COLO829 (cell line): Measurements from ENCODE around the gene GALNT15.

ENCODE experiments used
- DNase-seq: peaks from one replicate; pipeline ENCODE4 v3.0.0; 2012; ENCODE audit warnings: low spot score

Gene GALNT15

GRCh38 chr3:16229681-16230080 is 55.2 kb downstream of the GALNT15 start:
- no peak for DNase-seq

GRCh38 chr3:16231983-16232382 is 57.5 kb downstream of the GALNT15 start:
- no peak for DNase-seq

- no peak for DNase-seq
These were observed 59.3 kb downstream of the GALNT15 start for GRCh38 chr3:16233806-16234205.

DNA sequence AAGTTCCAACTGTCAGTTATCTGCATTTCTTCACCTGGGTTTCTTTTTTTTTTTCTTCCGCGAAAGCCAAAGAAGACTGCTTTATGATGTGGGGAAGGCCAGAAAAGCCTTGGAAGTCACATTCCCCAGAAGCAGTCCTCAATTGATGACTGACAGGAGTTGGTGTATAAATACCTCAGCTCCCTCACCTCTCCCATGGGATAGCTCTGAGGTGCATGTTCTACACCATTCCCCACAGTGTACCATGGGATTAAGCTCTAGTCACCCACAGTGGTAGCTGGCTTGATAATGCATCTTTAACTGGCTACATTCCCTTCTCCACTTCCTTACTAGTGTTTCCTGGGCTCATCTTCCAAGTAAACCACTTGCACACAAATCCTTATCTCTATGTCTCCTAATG is 59.8 kb downstream of the GALNT15 start:
- DNase-seq: no peak

- no peak for DNase-seq
These were observed 61.7 kb downstream of the GALNT15 start for GRCh38 chr3:16236030-16236639.

GRCh38 chr3:16236856-16237393 is 62.4 kb downstream of the GALNT15 start:
- no peak for DNase-seq

GRCh38 chr3:16239086-16239770 is 64.7 kb downstream of the GALNT15 start:
- DNase-seq: no peak

DNA sequence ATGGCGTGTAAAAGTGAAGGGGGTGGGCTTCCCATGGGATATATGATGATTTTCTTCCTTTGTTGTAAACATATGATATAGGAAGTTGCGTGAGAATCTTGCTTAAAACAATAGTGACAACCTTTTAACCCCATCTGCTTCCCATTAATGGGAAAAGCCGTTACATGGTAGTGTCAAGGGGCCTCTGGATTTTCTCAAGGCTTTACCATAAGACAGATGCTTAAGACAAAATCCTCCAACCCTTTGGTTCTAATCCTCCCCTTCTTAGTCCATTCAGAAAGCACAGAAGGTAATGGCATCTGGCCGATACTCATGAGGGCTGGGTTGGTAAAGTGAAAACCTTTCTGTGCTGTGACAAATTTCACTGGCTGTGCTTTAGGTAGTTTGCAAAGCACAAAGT is 65.3 kb downstream of the GALNT15 start:
- no peak for DNase-seq

GRCh38 chr3:16240229-16241023 is 65.9 kb downstream of the GALNT15 start:
- DNase-seq: peak; percentile 7

DNA sequence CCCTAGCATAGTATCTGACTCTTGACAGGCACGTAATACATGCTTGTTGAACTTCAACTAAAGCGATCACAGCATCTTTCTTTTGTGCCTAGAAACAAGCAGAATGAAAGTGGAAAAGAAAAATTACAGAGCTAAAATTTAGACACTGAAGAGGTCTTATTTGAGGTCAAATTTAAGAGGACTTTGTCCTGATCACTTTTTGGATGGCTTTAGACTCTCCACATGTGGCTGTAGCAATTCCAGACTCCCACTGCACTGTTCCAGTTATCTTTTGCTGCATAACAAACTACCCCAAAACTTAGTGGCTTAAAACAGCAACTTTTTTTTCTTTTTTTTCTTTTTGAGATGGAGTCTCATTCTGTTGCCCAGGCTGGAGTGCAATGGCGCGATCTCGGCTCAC is 66.7 kb downstream of the GALNT15 start:
- no peak for DNase-seq

- no peak for DNase-seq
These were observed 67.7 kb downstream of the GALNT15 start for GRCh38 chr3:16242177-16242576.

GRCh38 chr3:16243706-16244490 is 69.4 kb downstream of the GALNT15 start:
- DNase-seq: no peak

DNA sequence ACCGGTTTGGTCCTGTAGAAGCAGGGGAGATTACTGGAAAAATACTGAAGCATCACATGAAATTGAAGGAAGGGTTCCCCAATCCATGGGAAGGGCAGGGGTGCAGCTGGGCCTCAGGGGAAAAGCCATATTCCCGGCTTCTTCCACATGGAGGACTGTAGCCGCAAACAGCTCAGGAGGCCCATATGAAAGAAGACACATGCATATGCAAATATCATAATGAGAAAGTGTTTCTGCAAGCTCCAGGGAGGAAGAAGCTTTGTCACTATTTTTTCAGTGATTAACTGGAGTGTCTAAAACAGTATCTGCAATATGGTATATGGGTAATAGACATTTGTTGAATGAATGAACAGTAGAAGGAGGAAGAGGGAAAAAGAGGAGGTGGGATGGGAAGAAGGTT is 71.1 kb downstream of the GALNT15 start:
- DNase-seq: no peak

- DNase-seq: peak; percentile 56
These were observed 73.0 kb downstream of the GALNT15 start for GRCh38 chr3:16247282-16248061.

- DNase-seq: no peak
These were observed 74.1 kb downstream of the GALNT15 start for GRCh38 chr3:16248556-16248955.

DNA sequence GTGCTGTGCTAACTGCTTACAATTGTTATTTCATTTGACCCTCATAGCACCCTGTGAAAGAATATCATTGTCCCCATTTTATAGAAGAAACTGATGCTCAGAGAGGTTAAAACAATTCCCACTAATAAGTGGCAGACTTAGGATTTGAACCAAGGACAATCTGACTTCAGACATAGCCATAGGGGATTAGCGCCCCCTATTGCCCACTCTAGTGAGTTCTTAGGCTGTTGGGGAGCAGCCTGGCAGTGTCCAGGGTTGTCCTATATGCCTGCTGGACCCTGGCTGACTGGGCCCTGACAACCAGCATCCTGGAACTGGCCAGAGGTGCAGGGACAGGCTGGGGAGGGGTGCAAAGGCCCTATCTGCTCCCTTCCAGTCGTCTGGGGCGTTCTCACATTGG is 74.9 kb downstream of the GALNT15 start:
- no peak for DNase-seq

DNA sequence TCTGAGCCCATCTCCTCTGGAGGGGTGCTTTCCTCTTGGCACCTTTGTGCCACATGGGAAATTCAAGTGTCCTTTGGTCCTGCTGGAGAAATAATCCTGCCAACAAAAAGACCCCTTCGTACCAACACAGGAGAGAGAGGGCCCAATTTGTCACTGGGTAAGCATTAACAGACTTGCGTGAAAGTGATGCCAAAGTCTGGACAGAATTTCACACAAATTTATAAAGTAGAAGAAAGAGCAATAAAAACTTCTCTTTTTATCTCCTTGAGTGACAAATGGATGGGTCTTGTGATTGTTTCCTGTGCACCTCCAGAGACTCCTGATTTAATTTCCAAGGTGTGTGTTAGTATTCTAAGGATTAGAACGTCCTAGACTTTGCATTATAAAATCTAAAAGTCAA is 75.4 kb downstream of the GALNT15 start:
- no peak for DNase-seq

DNA sequence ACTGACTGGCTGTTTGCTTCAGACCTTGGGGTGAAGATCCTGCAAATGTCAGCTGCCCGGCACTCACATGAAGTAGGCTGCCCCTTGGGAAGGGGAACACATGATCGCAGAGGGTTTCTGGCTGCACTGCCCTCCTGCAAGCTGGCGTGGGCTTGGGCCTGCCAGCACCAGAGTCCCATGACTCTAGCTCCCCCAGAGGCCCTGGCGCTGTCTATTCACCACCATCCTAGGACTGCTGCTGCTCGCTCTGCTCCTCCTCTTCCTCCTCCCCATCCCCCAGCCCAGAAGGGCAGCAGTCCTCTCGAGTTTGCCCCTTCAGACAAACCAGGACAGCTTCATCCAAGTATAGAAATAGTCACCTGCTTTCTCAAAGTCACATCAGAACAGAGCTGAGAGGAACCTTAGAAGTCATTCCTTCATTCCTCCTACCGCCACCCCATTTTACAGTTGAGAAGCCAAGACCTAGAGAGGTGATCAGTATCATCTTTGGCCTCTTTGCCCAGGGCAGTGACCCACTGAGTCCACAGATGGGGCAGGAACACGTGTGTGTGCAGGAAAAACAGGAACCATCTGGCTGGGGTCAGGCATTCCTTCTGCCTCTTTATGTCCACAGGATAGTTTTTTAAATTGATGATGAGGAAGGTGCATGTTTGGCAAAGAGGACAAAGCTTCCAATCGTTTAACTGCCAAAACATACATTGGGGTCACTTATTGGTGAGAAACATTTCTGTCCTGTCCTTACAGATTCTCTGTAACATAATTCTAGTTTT is 77.0 kb downstream of the GALNT15 start:
- DNase-seq: no peak

DNA sequence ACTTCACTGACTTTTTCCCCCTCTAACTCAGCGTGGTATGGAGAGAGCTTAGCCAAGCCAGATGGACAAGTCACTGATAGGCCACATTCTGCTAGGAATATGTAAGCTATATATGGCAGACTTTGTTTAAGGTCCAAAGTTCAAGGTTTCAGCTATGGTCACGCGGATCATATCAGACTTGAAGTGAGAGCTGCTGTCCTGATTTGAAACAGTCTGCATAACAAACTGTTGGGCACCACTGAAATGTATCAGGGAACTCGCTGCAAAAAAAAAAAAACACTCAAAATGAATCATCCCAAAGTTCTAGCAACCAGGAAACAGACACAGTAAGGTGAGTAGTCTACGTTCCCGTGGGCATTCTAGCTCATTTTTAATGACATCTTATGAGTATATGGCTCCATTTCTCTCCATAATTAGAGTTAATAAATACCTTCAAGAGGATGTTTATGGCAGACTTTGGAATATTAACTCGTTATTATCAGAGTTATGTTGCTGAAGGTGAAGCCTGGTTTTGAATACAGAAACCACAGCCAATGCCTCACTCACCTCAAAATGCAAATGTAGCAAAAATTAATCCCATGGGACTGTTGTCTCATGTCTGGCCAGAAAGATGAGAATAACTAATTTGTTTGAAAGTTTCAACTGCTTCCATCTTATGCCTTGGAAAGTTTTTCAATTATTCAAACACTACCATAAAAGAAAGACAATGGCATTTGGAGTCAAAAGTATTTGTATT is 77.9 kb downstream of the GALNT15 start:
- DNase-seq: no peak

DNA sequence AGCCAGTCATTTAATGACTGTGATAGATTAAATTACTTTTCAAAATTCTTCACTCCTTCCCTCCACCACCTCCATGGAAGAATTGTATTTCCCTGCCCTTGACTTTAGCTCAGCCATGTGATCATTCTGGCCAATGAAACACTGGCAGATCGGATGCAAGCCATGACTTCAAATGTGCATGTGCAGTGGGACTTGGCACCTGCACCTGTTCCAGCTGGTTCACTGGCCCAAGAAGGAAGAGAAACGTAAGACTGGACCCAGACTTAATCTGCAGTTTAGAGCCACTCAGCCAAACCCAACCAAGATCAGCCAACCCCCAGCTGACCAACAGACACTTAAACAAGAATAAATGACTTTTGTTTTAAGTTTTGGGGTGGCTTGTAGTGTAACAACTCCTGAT is 78.5 kb downstream of the GALNT15 start:
- no peak for DNase-seq
